ENCODE data around the gene TM4SF20. TPM values are rescaled to one million over a fixed set of nuclear protein-coding genes. Genes with fewer than 3 reads are reported as not detected.

TM4SF20 gene
- polyA plus RNA-seq, 3 donors = not detected

- Histone ChIP-seq H3K4me2 (replicated peaks; ENCODE audit: extremely low read depth, low read length, poor library complexity, severe bottlenecking) (no peak overlapping the region), H4K20me1 (ENCODE audit: insufficient read depth, low read length) (peaks cover 5% of the 10 kb centered on the region), H2AFZ (ENCODE audit: insufficient read depth, low read depth, low read length, poor library complexity, severe bottlenecking) (peak overlapping the region; percentile 98), H3K9ac (ENCODE audit: insufficient read depth, low read length, poor library complexity, severe bottlenecking) (no peak overlapping the region), H3K79me2 (ENCODE audit: insufficient read depth, low read length) (peaks cover 40% of the 10 kb centered on the region), H3K9me3 (replicated peaks in 1 of 2; ENCODE audit: control insufficient read depth in 1 of 2, insufficient read depth in 1 of 2, low read length in 2 of 2) (peaks cover 0 to 9% of the 10 kb centered on the region in 2 donors), H3K4me1 (ENCODE audit: control insufficient read depth in 1 of 2, insufficient read depth in 2 of 2, low read length in 2 of 2) (peaks cover 17 to 28% of the 10 kb centered on the region in 2 donors), H3K27ac (ENCODE audit: low read depth in 1 of 2, low read length in 2 of 2) (no peak overlapping the region), H3K27me3 (ENCODE audit: control insufficient read depth in 2 of 2, insufficient read depth in 2 of 2, low read length in 2 of 2) (peaks cover 0 to 2% of the 10 kb centered on the region in 2 donors), H3K36me3 (replicated peaks in 1 of 2; ENCODE audit: control insufficient read depth in 1 of 2, insufficient read depth in 2 of 2, low read length in 2 of 2) (peaks cover 0 to 4% of the 10 kb centered on the region in 2 donors), H3K4me3 (replicated peaks in 1 of 3; ENCODE audit: low read depth in 2 of 3, low read length in 3 of 3) (no peak overlapping the region)
- peaks cover 8 to 12% of the 10 kb centered on the region in 2 donors for H3K36me3 Mint-ChIP-seq
- peaks cover 29% of the 10 kb centered on the region for H3K4me1 Mint-ChIP-seq
- no peak for DNase-seq
- no peak overlapping the region for H3K4me3 Mint-ChIP-seq
- no CpG with 5 or more reads among the region's 4 CpGs for WGBS (ENCODE audit: insufficient coverage)
- TF ChIP-seq CTCF (IDR thresholded peaks at IDR 0.05) = no peak
- peaks cover 4 to 5% (median 5%) of the 10 kb centered on the region in 3 donors for H3K27me3 Mint-ChIP-seq (ENCODE audit: low read depth in 3 of 3)
- H3K27ac Mint-ChIP-seq = no peak overlapping the region
- intact Hi-C loops (cut with micrococcal nuclease) = no loop called here
- H3K9me3 Mint-ChIP-seq = peaks cover 13 to 22% (median 16%) of the 10 kb centered on the region in 7 donors
Measured at GRCh38 chr2:227323818-227324217, 55.3 kb downstream of the TM4SF20 start.

GRCh38 chr2:227322530-227323205 lies 56.4 kb downstream of the TM4SF20 start:
- DNase-seq = no peak
- intact Hi-C loops (cut with micrococcal nuclease) = no loop called here
- Histone ChIP-seq H2AFZ (ENCODE audit: insufficient read depth, low read depth, low read length, poor library complexity, severe bottlenecking) (no peak overlapping the region), H3K9me3 (replicated peaks in 1 of 2; ENCODE audit: control insufficient read depth in 1 of 2, insufficient read depth in 1 of 2, low read length in 2 of 2) (peaks cover 0 to 9% of the 10 kb centered on the region in 2 donors), H3K36me3 (replicated peaks in 1 of 2; ENCODE audit: control insufficient read depth in 1 of 2, insufficient read depth in 2 of 2, low read length in 2 of 2) (no peaks in the 10 kb centered on the region), H3K27me3 (ENCODE audit: control insufficient read depth in 2 of 2, insufficient read depth in 2 of 2, low read length in 2 of 2) (peaks cover 0 to 2% of the 10 kb centered on the region in 2 donors), H3K4me3 (replicated peaks in 1 of 3; ENCODE audit: low read depth in 2 of 3, low read length in 3 of 3) (no peak overlapping the region), H3K27ac (ENCODE audit: low read depth in 1 of 2, low read length in 2 of 2) (no peak overlapping the region), H3K79me2 (ENCODE audit: insufficient read depth, low read length) (peaks cover 28% of the 10 kb centered on the region), H4K20me1 (ENCODE audit: insufficient read depth, low read length) (no peaks in the 10 kb centered on the region), H3K4me2 (replicated peaks; ENCODE audit: extremely low read depth, low read length, poor library complexity, severe bottlenecking) (no peak overlapping the region), H3K4me1 (ENCODE audit: control insufficient read depth in 1 of 2, insufficient read depth in 2 of 2, low read length in 2 of 2) (peaks cover 17 to 24% of the 10 kb centered on the region in 2 donors), H3K9ac (ENCODE audit: insufficient read depth, low read length, poor library complexity, severe bottlenecking) (no peak overlapping the region)
- Mint-ChIP-seq H3K9me3 (peaks cover 15 to 22% (median 18%) of the 10 kb centered on the region in 7 donors), H3K4me3 (no peak overlapping the region), H3K27ac (no peak overlapping the region), H3K27me3 (ENCODE audit: low read depth in 3 of 3) (peaks cover 4 to 5% (median 5%) of the 10 kb centered on the region in 3 donors), H3K4me1 (peaks cover 22% of the 10 kb centered on the region), H3K36me3 (peaks cover 4 to 8% of the 10 kb centered on the region in 2 donors)
- WGBS (ENCODE audit: insufficient coverage) = 96% methylated on average over 5 of the region's 5 CpGs
- TF ChIP-seq CTCF (IDR thresholded peaks at IDR 0.05) = no peak
